Gastroesophageal sphincter (tissue), 3 donors: Measurements from ENCODE around the gene S100A16.

Experiments
- POLR2A ChIP-seq, 2 donors: fragments of 450-650 bp; IDR thresholded peaks; one replicate each; pipeline ENCODE4 v1.6.1; 2017; ENCODE audit warnings: antibody characterized with exemption in 2 of 2, mild to moderate bottlenecking in 2 of 2, moderate library complexity in 1 of 2
- TF ChIP-seq, protein P1 (sequence below), 4 experiments: fragments of 200-600 bp in 2 of 4; fragments of 450-650 bp in 2 of 4; sonication (generic) in 1 of 4; IDR thresholded peaks; one replicate each; pipeline ENCODE4 v1.5.1; 2017 to 2019; ENCODE audit warnings: antibody characterized with exemption in 4 of 4, mild to moderate bottlenecking in 2 of 4, moderate library complexity in 2 of 4

DNA sequence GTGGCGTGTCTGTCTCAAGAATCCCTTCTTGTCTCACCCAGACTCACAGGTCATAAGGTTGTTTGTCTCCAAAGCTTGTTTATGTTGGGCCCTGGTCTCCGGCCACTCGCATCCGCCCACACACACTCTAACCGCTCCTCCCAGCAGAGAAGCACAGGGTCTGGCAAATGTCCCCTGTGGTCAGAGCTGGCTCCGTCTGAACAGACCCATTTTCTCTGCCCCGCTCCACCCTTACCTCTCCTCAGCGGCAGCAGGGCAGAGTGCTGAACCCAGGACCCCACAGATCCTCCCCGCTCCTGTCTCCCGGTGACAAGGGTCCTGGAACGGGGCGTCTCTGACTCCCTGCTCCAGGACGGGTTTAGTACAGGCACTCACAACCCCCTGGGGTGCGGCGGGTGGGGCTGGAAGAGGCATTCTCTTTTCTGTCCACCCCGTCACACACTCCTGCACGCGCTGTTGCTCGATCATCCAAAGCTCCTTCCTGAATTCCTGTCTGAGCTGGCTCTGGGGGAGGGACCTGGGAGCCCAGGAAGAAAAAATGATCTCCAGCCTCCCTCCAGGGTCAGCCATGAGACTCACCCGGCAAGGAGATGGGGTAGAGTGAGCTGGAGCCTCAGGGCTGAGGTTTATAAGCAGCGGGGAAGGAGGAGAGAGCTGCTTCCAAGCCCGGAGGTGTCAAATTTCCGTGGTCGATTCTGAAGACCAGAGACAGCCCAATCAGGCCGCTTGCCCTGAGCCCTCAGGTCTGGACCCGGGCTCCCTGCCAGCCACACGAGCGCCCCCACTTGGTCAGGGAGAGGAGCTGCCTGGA is 14.2 kb upstream of the S100A16 start, which contains the start of gene S100A13:
- TF ChIP-seq, protein P1, sequence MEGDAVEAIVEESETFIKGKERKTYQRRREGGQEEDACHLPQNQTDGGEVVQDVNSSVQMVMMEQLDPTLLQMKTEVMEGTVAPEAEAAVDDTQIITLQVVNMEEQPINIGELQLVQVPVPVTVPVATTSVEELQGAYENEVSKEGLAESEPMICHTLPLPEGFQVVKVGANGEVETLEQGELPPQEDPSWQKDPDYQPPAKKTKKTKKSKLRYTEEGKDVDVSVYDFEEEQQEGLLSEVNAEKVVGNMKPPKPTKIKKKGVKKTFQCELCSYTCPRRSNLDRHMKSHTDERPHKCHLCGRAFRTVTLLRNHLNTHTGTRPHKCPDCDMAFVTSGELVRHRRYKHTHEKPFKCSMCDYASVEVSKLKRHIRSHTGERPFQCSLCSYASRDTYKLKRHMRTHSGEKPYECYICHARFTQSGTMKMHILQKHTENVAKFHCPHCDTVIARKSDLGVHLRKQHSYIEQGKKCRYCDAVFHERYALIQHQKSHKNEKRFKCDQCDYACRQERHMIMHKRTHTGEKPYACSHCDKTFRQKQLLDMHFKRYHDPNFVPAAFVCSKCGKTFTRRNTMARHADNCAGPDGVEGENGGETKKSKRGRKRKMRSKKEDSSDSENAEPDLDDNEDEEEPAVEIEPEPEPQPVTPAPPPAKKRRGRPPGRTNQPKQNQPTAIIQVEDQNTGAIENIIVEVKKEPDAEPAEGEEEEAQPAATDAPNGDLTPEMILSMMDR (IDR thresholded peaks at IDR 0.05) = peak in 3 of 4 experiments; percentile 55 to 69 (median 67)
- peak; percentile 61 to 80 for TF ChIP-seq POLR2A (IDR thresholded peaks at IDR 0.05)
